Lung (tissue), 12 donors: Measurements from ENCODE around the gene CPNE9. TPM values are rescaled to one million over a fixed set of nuclear protein-coding genes. Genes with fewer than 3 reads are reported as not detected.
A peak's percentile ranks its signal among the peaks of the same experiment; 100 is the strongest.

Experiments used
- ATAC-seq: fragments of 200-7000 bp; cut with Tn5 transposase; one replicate; pipeline ENCODE4 v1.9.1; 2020; ENCODE audit warnings: moderate number of reproducible peaks; ENCODE audit not compliant: insufficient read depth, low FRiP score
- DNase-seq, 3 donors: peaks; one replicate each; pipeline ENCODE4 v3.0.0-alpha.2; 2013 to 2017
- H3K27ac ChIP-seq, 2 donors: one replicate each; pipeline ENCODE4 v1.5.1; 2013; ENCODE audit warnings: mild to moderate bottlenecking in 2 of 2, moderate library complexity in 2 of 2, control low read depth in 1 of 2, inconsistent platforms in 1 of 2, low read depth in 1 of 2, low read length in 1 of 2
- H3K27me3 ChIP-seq, 3 donors: one replicate each; pipeline ENCODE4 v1.5.1; 2013; ENCODE audit warnings: low read length in 2 of 3; ENCODE audit not compliant: control insufficient read depth in 3 of 3, insufficient read depth in 3 of 3
- H3K36me3 ChIP-seq, 4 donors: one replicate each; pipeline ENCODE4 v1.5.1; 2013; ENCODE audit warnings: low read length in 4 of 4, mild to moderate bottlenecking in 1 of 4, moderate library complexity in 1 of 4; ENCODE audit not compliant: control insufficient read depth in 4 of 4, insufficient read depth in 4 of 4
- H3K4me1 ChIP-seq, 5 donors: one replicate each; pipeline ENCODE4 v1.5.1; 2013; ENCODE audit warnings: low read length in 5 of 5, mild to moderate bottlenecking in 2 of 5, moderate library complexity in 1 of 5; ENCODE audit not compliant: control insufficient read depth in 5 of 5, insufficient read depth in 5 of 5
- H3K4me3 ChIP-seq: one replicate; pipeline ENCODE4 v1.5.1; 2013; ENCODE audit warnings: mild to moderate bottlenecking, control low read depth, moderate library complexity
- H3K9ac ChIP-seq, 2 donors: one replicate each; pipeline ENCODE4 v1.5.1; 2013; ENCODE audit warnings: low read length in 2 of 2, control low read depth in 1 of 2; ENCODE audit not compliant: insufficient read depth in 1 of 2
- H3K9me3 ChIP-seq, 4 donors: one replicate each; pipeline ENCODE4 v1.5.1; 2013; ENCODE audit warnings: low read length in 3 of 4, mild to moderate bottlenecking in 1 of 4, moderate library complexity in 1 of 4; ENCODE audit not compliant: control insufficient read depth in 4 of 4, insufficient read depth in 3 of 4
- WGBS, 2 donors: extraction: QIAGEN DNeasy Blood & Tissue Kit; methylation state at CpG; one replicate each; pipeline ENCODE4 v1.1.7; 2013; 5-methylcytosine and 5-hydroxymethylcytosine counted together
- polyA plus RNA-seq, 2 donors: library from polyadenylated mRNA; stranded (reverse); fragments of 200-250 nt; gene quantifications; one replicate each; pipeline ENCODE4 v1.2.1, GENCODE V29; 2013
- total RNA-seq, 2 donors: library from RNA; depleted of rRNA in 1 of 2; stranded (reverse); fragments of >200 nt in 1 of 2; gene quantifications; one replicate each; pipeline ENCODE4 v1.2.1, GENCODE V29; 2014 to 2021
- TF ChIP-seq, protein P1 (sequence below): IDR thresholded peaks from 2 replicates; pipeline ENCODE4 v1.5.1; 2012; ENCODE audit warnings: mild to moderate bottlenecking; ENCODE audit errors: control extremely low read depth, extremely low read depth
- donor health status: control.
- donor health status: control.
- donor health status: Bipolar disorder and iron deficiency.
- donor health status: healthy.
- donor health status: DM: yes; HTN: yes; CAD: no.

CPNE9 gene
- total and polyA plus RNA-seq, 4 donors, result 0.11 to 0.34 (median 0.16) TPM; not detected in 1

DNA sequence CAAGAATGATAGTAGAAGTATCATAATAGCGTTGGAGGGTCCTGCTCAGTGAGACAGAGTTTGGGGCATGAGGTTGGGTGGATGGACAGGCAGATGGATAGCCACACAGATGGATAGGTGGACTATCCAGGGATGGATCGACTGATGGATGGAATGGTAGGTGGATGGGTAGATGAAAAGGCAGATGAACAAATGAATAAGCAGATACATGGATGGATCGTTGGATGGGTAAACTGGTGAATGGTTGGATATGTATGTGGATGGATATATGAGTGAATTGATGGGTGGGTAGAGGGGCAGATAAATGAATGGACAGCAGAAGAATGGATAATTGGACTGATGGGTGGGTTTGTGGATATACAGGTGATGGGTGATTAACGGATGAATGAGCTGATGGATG, 9.5 kb downstream of the CPNE9 start:
- Histone ChIP-seq H3K9ac (no peak overlapping the region), H3K4me1 (no peaks in the 10 kb centered on the region), H3K36me3 (no peaks in the 10 kb centered on the region), H3K4me3 (no peak overlapping the region), H3K27ac (no peak overlapping the region), H3K9me3 (no peaks in the 10 kb centered on the region), H3K27me3 (no peaks in the 10 kb centered on the region)
- DNase-seq (no peak), ATAC-seq (no peak)
- TF ChIP-seq, protein P1, sequence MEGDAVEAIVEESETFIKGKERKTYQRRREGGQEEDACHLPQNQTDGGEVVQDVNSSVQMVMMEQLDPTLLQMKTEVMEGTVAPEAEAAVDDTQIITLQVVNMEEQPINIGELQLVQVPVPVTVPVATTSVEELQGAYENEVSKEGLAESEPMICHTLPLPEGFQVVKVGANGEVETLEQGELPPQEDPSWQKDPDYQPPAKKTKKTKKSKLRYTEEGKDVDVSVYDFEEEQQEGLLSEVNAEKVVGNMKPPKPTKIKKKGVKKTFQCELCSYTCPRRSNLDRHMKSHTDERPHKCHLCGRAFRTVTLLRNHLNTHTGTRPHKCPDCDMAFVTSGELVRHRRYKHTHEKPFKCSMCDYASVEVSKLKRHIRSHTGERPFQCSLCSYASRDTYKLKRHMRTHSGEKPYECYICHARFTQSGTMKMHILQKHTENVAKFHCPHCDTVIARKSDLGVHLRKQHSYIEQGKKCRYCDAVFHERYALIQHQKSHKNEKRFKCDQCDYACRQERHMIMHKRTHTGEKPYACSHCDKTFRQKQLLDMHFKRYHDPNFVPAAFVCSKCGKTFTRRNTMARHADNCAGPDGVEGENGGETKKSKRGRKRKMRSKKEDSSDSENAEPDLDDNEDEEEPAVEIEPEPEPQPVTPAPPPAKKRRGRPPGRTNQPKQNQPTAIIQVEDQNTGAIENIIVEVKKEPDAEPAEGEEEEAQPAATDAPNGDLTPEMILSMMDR, result no peak
- 90 to 96% methylated on average over 4 of the region's 4 CpGs for WGBS, 2 donors

DNA sequence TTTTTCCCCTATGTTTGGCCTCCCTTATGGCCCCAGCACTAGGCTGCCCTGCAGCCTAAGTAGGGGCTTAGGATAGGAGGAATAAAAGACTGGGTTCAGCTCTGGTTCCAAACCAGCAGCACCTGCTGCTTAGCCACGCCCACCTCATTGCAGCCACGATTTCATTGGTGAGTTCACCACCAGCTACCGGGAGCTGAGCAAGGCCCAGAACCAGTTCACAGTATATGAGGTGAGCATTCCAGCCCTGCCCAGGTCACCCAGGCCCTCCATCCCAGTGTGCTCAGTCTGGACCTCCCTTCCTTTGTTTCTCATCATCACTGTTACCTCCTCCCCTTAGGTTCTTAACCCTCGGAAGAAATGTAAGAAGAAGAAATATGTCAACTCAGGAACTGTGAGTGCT, 11.5 kb downstream of the CPNE9 start:
- Histone ChIP-seq H3K27me3 (no peaks in the 10 kb centered on the region), H3K27ac (no peak overlapping the region), H3K9me3 (no peaks in the 10 kb centered on the region), H3K4me1 (no peaks in the 10 kb centered on the region), H3K36me3 (no peaks in the 10 kb centered on the region), H3K9ac (no peak overlapping the region), H3K4me3 (no peak overlapping the region)
- TF ChIP-seq, protein P1, result no peak
- WGBS, 2 donors, result 25 to 30% methylated on average over 4 of the region's 4 CpGs
- DNase-seq, result no peak
- no peak for ATAC-seq

DNA sequence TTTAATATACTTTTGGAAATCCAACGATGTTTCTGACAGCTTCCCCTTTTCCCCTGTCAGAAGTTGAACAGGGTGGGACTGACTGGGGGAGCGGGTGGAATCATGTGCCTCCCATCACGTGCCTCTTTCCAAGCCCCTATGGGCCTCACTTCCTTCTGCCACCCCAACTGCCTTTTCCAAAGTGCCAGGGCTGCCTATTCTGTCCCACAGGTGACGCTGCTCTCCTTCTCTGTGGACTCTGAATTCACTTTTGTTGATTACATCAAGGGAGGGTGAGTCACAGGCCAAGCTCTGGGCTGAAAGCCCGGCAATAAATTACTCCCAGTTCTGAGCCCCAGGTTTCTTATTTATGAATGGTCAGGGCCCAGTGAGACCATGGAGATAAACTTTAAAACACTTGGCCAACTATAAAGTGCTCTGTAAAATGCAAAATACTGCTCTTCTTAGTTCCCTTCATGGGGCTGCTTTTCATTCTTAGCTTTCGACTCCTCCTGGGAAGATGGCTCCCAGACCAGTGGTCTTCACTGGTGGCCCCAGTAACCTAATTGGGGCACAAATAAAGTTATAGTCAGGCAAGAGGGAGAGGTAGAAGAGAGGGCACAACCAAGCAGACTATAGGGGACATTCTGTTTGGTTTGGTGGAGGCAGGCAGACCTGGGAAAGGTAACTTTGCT, 12.3 kb downstream of the CPNE9 start:
- WGBS, 2 donors, result 29 to 41% methylated on average over 6 of the region's 6 CpGs
- H3K27me3 ChIP-seq, result no peaks in the 10 kb centered on the region
- DNase-seq (peak in 1 of 3 donors; percentile 11), ATAC-seq (peak; percentile 87)
- peak overlapping the region in 1 of 2 donors; percentile 20 for H3K27ac ChIP-seq
- no peaks in the 10 kb centered on the region for H3K36me3 ChIP-seq
- H3K4me1 ChIP-seq, result no peaks in the 10 kb centered on the region
- H3K9ac ChIP-seq, result no peak overlapping the region
- H3K4me3 ChIP-seq, result no peak overlapping the region
- H3K9me3 ChIP-seq, result no peaks in the 10 kb centered on the region
- TF ChIP-seq, protein P1, result peak; percentile 13
